ENCODE measurements around the gene DENND4A.

GRCh38 chr15:65758242-65758641 is 33.9 kb downstream of the DENND4A start:
- TF ChIP-seq EZH2 (IDR thresholded peaks at IDR 0.05; ENCODE audit: insufficient read depth, poor library complexity, severe bottlenecking) (no peak), EZH2phosphoT487 (IDR thresholded peaks at IDR 0.05; ENCODE audit: insufficient read depth, low read depth) (no peak)

All from GM23248 (cell line).